ENCODE data around the gene PRKCI.

DNA sequence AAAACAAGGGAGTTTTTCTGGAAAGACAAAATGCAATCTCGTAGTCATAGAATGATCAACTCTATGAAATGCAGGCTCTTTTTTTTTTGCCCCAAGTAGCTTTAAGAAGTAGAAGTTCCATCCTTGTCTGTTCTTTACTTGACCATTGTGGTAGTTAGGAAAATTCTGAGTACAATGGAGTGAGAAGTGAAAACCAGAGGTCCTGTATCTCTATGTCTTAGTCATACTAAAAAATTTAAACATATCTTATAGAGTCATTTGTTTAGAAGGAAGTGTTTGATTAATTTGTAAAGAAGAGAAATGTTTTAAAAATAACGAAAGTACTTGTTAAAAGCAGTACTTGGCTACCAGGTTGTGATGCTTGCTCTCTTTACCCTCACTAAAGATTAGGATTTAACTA lies 52.4 kb downstream of the PRKCI start:
- TF ChIP-seq, protein P1, sequence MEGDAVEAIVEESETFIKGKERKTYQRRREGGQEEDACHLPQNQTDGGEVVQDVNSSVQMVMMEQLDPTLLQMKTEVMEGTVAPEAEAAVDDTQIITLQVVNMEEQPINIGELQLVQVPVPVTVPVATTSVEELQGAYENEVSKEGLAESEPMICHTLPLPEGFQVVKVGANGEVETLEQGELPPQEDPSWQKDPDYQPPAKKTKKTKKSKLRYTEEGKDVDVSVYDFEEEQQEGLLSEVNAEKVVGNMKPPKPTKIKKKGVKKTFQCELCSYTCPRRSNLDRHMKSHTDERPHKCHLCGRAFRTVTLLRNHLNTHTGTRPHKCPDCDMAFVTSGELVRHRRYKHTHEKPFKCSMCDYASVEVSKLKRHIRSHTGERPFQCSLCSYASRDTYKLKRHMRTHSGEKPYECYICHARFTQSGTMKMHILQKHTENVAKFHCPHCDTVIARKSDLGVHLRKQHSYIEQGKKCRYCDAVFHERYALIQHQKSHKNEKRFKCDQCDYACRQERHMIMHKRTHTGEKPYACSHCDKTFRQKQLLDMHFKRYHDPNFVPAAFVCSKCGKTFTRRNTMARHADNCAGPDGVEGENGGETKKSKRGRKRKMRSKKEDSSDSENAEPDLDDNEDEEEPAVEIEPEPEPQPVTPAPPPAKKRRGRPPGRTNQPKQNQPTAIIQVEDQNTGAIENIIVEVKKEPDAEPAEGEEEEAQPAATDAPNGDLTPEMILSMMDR (IDR thresholded peaks at IDR 0.05; ENCODE audit: low read length), result no peak
- no peak for TF ChIP-seq EZH2phosphoT487 (IDR thresholded peaks at IDR 0.05; ENCODE audit: low read length)
- no peak for TF ChIP-seq EZH2 (optimal IDR thresholded peaks at IDR 0.05; ENCODE audit: low read depth, low read length)
